CD4-positive, alpha-beta T cell treated with Interleukin-17A for 1 hour (primary cell): ENCODE data around the gene HMHB1.

Experiments used
- DNase-seq: peaks from one replicate; pipeline ENCODE4 v3.0.0-alpha.2; 2020

The HMHB1 gene

GRCh38 chr5:143812085-143812705 is at the start of gene HMHB1:
Gene HMHB1, plus strand, starts transcription at chr5:143812161.
- no peak for DNase-seq

- DNase-seq, result no peak
Measured at GRCh38 chr5:143762636-143763220, 49.2 kb upstream of the HMHB1 start.

- DNase-seq, result no peak
Measured at GRCh38 chr5:143767162-143767561, 44.8 kb upstream of the HMHB1 start.

- no peak for DNase-seq
Measured at GRCh38 chr5:143769026-143769786, 42.8 kb upstream of the HMHB1 start.

- DNase-seq, result no peak
Measured at GRCh38 chr5:143770450-143770849, 41.5 kb upstream of the HMHB1 start.

- no peak for DNase-seq
Measured at GRCh38 chr5:143771189-143771588, 40.8 kb upstream of the HMHB1 start.

- no peak for DNase-seq
Measured at GRCh38 chr5:143771602-143772001, 40.4 kb upstream of the HMHB1 start.

DNA sequence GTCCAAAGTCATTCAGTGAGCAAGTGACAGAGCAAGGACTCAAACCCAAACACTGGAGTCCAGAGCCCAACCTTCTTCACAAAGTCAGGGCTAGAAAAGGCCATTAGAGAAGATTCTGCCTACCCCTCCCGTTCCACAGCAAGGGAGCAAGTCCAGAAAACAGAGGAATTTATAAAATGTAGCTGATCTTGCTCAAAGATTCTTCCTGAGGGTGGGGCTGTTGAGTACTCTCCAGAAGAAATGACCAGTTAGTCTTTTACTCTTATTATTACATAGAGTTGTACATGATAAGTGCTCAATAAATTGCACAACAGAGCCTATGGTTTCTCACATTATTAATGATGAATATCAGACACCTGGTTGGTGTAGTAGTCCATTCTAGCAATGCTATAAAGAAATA is 39.3 kb upstream of the HMHB1 start:
- DNase-seq, result no peak

- no peak for DNase-seq
Measured at GRCh38 chr5:143775258-143775657, 36.7 kb upstream of the HMHB1 start.

DNA sequence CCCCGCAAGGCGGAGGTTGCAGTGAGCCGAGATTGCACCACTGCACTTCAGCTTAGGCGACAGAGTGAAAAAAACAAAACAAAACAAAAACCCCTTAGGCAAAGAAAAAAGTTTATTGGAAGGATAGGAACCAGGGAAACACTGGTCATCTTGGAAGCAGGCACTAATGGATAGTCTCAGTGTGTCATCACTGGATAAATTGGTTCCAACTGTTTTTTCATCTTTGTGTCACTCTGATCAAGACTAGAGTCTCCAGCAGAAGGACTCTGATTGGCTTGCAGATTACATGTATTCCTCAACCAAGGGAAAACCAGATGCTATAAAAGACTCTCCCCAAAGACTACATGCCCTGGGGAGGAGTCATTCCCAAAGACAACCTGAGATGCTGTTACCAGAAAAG is 35.0 kb upstream of the HMHB1 start:
- DNase-seq, result no peak

GRCh38 chr5:143779506-143779905 is 32.5 kb upstream of the HMHB1 start:
- DNase-seq, result no peak

- DNase-seq, result no peak
Measured at GRCh38 chr5:143781993-143782520, 29.9 kb upstream of the HMHB1 start.

DNA sequence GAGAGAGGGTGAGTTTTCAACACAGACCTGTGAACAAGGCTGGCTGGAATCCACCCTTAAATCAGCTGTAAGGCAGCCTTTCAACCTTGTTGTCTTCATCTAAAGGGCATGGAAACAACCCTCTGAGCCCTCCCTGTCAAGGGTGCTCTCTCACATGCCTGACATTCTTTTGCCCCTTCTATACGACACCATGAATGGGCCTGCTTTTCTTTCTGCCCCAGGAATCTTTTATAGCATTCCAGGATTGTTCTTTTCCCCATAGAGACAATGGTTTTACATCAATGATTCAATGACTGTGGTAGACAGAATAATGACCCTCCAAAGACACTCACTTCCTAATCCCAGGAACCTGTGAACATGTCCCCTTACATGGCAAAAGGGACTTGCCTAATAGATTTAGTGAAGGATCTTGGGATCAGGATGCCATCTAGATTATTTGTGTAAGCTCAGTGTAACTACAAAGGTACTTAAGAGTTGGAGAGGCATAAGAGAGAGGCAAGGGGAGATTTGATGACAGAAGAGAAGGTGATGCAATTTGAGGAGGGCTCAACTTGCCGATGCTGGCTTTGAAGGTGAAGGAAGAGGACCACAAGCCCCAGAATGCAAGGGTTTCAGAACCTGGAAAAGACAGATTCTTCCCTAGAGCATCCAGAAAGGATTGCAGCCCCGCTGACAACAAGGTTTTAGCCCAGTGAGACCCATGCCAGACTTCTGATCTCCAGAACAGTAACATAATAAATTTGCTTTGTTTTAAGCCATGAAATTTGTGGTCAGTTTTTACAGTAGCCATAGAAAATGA is 29.2 kb upstream of the HMHB1 start:
- no peak for DNase-seq

GRCh38 chr5:143788401-143788800 is 23.6 kb upstream of the HMHB1 start:
- DNase-seq, result no peak

DNA sequence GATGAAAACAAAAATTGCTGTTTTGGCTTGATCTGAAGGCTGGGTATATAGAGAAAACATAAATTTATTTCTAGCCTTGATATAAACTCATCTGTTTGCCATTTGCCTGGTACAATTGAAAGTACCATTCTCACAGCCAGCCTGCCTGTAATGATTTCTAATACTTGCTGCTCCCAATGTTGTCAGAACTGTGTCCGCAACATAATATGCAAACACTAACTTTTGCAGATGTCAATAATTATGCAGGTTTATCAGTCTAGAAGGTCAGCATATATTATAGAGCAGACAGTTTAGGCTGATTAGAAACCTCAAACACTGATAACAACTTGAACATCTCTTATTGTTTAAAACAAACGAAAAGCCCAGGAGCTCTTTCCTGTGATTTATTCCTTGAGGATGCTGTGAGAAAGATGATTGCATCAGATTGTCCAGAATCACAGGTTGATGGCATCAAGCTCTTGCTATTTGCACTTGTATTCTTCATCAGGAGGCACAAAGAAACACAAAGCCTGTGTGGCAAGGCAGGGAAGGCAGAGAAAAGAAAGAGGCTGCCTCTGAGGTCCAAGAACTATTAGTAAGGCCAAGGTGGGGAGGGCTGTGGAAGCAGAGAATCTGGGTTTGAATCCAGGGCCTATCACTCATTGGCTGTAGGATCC is 21.4 kb upstream of the HMHB1 start:
- DNase-seq, result no peak

DNA sequence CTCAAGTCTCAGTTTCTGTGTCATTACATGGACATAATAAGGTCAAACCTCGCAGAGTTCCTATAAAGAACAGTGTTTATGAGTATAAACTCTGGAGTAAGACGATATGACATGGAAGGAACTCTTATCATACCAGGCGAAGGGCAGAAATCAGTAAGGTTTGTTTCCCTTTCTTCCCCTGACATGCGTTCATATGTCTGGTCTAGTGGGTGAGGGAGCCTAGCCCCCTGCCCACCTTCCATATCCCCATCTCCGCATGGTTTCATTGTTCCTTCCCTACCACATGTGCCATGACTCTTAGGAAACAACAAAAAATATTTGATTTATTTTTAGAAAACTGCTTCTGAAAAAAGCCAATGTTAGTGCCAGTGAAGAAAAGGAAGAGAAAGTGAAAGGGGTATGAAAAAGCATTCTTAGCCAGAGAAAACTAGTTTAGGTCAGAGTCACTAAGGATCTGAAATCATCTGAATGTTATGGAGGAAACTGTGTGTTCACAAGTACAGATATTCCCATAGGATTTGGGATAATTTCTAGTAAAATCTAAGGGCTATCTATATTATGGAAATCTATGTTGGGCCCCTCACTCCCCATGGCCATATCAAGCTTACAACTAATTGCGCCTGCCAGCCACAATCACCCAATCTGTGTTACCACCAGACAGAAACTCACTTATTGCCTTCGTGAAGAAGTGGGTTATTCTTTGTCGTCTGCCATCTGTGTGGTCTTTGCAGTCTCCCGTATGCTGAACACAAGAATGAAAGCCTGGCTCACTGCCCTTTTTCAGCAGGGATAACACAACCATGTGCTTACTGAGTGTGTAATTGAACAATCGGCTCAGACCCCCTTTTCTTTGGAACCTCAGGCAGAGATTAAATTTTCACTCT is 19.9 kb upstream of the HMHB1 start:
- DNase-seq, result no peak

DNA sequence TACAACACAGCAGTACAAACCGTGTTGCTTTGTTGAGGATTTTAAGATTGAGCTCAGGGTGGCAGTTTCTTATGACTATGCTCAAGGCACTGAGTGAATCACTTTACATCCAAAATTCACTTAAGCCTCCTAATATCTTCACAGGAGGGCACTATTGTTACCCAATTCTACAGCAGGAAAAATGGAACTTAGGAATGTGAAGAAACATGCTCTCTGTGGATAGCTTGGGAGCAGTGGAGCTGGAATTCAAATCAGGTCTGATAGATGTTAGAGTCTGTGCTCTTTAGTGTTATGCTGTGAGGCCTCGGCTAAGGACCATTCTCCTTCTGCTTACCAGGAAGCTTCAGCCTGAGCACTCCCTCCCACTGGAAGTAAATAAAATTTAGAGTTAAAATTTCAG is 18.7 kb upstream of the HMHB1 start:
- no peak for DNase-seq

- no peak for DNase-seq
Measured at GRCh38 chr5:143796125-143796524, 15.8 kb upstream of the HMHB1 start.

DNA sequence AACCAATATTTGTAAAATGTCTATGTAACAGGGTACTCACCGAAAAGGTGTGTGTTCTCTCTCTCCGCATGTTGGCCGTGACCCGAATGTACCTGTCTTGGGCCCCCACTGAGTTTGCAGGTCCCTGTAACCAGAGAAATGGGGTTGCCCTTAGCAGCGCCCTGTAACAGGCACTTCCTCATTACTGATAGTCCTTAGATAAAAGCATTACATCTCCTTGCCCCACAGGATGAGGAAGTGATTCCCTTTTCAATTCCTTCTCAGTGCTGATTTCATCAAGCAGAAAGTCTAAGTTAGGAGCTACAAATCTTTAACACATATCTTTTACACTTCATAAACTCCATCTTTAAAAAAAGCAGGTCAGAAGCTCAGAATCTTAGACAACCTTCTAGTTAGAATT is 15.2 kb upstream of the HMHB1 start:
- peak; percentile 4 for DNase-seq

DNA sequence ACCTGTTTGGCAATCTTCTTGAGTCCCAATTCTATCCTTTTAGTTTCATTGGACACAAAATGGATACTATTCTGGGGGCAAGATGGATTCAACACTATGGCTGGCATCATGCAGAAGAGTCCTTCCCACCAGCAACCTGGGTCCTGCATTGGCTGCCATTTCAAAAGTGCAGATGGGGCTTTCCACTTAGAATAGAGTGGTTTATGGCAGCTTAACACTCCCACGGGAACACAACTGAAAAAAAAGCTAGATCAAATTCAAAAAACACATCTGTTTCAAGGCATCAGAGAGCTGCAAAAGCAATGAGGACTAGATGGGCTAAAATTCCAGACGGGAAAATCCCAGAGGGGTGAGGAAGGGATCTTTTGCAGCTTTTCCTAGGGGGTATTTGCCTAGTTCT is 11.2 kb upstream of the HMHB1 start:
- no peak for DNase-seq

DNA sequence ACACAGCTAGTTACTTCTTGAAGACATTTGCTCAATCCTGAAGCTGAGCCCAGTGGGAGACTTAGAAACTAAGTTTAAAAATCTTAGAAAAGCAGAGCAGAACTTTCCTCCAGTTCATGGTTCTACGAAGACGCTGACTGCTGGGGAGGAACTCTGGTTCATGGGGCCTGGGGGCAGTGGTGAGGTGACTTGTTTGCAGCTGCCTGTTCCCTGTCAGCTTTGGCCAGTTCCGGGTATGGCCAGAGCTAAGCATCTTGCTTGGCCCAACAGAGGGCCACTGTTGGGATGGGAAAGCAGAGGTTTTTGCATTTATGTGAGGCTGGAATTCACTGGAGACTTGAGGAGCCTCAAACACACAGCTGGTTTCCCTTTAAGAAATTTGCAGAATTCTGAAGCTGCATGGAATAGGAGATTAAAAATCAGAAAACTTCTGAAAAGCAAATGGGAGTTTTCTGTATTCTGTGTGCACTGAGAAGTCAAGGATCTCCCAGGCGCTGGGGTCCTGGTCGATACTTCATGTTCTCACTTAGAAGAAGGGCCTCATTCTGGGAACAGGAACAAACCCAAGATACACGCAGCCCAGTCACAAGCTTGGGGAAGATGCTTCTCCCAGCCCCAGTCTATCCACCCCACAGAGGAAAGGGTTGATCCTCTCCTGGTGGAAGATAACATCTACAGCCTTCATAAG is 10.6 kb upstream of the HMHB1 start:
- DNase-seq, result no peak
